Keratinocyte (primary cell): ENCODE data around the gene TSPAN18.

Source experiments
- EZH2 ChIP-seq: IDR thresholded peaks from one replicate; pipeline ENCODE4 v1.6.1; 2012; ENCODE audit warnings: inconsistent platforms, mild to moderate bottlenecking, low read length, moderate library complexity
- TF ChIP-seq, protein P1 (sequence below), 3 experiments: IDR thresholded peaks in 1 of 3; conservative IDR thresholded peaks in 1 of 3; optimal IDR thresholded peaks in 1 of 3; 2 replicates in 2 of 3; 3 replicates in 1 of 3; pipeline versions ENCODE3 to v1.5.1; 2011; ENCODE audit warnings: low read length in 3 of 3, mild to moderate bottlenecking in 3 of 3, moderate library complexity in 2 of 3, control low read depth in 1 of 3, inconsistent platforms in 1 of 3; ENCODE audit not compliant: insufficient read depth in 2 of 3; ENCODE audit errors: extremely low read depth in 1 of 3

- TF ChIP-seq, protein P1, sequence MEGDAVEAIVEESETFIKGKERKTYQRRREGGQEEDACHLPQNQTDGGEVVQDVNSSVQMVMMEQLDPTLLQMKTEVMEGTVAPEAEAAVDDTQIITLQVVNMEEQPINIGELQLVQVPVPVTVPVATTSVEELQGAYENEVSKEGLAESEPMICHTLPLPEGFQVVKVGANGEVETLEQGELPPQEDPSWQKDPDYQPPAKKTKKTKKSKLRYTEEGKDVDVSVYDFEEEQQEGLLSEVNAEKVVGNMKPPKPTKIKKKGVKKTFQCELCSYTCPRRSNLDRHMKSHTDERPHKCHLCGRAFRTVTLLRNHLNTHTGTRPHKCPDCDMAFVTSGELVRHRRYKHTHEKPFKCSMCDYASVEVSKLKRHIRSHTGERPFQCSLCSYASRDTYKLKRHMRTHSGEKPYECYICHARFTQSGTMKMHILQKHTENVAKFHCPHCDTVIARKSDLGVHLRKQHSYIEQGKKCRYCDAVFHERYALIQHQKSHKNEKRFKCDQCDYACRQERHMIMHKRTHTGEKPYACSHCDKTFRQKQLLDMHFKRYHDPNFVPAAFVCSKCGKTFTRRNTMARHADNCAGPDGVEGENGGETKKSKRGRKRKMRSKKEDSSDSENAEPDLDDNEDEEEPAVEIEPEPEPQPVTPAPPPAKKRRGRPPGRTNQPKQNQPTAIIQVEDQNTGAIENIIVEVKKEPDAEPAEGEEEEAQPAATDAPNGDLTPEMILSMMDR (optimal IDR thresholded peaks at IDR 0.05 in 1 of 3, IDR thresholded peaks at IDR 0.05 in 1 of 3, conservative IDR thresholded peaks at IDR 0.05 in 1 of 3; ENCODE audit: extremely low read depth in 1 of 3, insufficient read depth in 2 of 3, low read length in 3 of 3), result no peak
- no peak for TF ChIP-seq EZH2
Observed at GRCh38 chr11:44799012-44799411, 72.2 kb downstream of the TSPAN18 start.
